Activated CD8-positive, alpha-beta memory T cell treated with anti-CD3 and anti-CD28 coated beads for 4 hours (primary cell): ENCODE data around the gene OR52E1.

ENCODE experiments used
- DNase-seq, 2 donors: peaks; one replicate each; pipeline ENCODE4 v3.0.0-alpha.2; 2020; ENCODE audit warnings: low read depth in 2 of 2

OR52E1 gene

DNA sequence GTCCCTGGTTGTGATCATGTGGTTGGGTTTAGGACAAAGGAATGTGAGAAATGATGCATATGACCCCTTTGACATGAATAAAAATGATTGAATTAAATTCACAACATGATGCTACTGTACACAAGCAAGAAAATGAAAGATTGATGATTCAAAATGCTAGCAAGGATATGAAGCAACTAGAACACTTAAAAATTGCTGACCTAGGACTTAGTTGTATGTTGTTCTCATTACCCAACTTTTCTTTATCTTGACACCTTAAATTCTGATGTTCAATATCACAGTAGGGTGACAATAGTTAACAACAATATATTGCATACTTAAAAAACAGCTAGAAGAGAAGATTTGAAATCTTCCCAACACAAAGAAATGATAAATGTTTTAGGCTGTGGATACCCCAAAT is 48.2 kb downstream of the OR52E1 start:
- DNase-seq = no peak

DNA sequence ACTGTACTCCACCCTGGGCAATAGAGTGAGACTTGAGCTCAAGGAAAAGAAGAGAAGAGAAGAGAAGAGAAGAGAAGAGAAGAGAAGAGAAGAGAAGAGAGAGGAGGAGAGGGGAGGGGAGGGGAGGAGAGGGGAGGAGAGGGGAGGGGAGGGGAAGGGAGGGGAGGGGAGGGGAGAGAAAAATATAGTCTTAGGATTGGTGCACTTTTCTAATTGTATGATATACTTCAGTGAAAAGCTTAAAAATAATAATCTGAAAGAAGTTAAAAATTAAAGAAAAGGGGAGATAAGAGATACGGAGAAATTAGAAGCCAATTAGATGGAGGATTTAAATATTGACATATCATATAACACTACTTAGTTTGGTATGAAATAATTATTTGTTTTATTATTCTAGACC is 49.5 kb downstream of the OR52E1 start:
- DNase-seq = no peak
